Fibroblast of lung (primary cell): ENCODE data around the gene SNRPD3.

Experiments
- EZH2 ChIP-seq: IDR thresholded peaks from 2 replicates; pipeline ENCODE4 v1.5.1; 2012; ENCODE audit warnings: low read length, control low read depth, mild to moderate bottlenecking; ENCODE audit errors: missing control alignments
- TF ChIP-seq, protein P1 (sequence below), 2 donors: IDR thresholded peaks in 1 of 2; conservative IDR thresholded peaks in 1 of 2; 1 replicate in 1 of 2; 2 replicates in 1 of 2; pipeline ENCODE4 v1.5.1; 2011 to 2012; ENCODE audit warnings: low read length in 2 of 2, control low read depth in 1 of 2, inconsistent platforms in 1 of 2, low read depth in 1 of 2, mild to moderate bottlenecking in 1 of 2

DNA sequence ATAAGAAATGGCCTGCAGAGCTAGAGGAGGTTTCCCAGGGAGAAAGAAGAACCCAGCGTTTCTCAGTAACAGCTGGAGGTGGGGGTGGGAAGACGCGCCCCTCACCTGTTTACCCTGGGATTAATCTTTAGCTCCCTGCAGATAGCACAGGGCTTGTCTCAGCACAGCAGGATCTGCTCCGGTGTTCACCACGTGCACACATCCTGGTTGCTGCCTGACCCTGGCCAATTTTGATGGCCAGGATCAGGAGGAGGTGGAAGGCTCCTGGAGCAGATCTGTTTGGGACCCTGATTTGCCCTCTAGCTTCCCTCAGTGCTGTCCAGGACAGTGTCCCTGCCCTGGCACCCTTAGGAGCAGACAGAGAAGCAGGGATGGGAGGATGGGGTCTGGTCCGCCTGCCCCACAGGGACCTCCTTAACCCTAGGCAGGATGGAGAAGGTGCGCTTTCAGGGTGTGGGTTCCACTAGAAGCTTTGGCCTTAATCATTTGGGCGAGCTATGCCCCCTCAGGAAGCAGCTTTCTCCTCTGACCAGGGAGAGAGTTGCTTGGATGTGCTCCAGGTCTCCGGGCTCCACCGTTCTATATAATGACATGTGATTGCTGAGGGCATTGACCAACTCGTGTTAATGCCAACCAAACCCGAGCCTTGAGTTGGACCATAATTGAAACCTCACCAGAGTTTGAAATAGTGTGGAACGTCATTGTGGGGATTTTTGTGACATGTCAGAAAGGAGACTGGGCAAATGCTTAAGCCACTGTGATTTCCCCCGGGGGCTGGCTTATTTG lies 41.4 kb upstream of the SNRPD3 start:
- TF ChIP-seq, protein P1, sequence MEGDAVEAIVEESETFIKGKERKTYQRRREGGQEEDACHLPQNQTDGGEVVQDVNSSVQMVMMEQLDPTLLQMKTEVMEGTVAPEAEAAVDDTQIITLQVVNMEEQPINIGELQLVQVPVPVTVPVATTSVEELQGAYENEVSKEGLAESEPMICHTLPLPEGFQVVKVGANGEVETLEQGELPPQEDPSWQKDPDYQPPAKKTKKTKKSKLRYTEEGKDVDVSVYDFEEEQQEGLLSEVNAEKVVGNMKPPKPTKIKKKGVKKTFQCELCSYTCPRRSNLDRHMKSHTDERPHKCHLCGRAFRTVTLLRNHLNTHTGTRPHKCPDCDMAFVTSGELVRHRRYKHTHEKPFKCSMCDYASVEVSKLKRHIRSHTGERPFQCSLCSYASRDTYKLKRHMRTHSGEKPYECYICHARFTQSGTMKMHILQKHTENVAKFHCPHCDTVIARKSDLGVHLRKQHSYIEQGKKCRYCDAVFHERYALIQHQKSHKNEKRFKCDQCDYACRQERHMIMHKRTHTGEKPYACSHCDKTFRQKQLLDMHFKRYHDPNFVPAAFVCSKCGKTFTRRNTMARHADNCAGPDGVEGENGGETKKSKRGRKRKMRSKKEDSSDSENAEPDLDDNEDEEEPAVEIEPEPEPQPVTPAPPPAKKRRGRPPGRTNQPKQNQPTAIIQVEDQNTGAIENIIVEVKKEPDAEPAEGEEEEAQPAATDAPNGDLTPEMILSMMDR (conservative IDR thresholded peaks at IDR 0.05 in 1 of 2, IDR thresholded peaks at IDR 0.05 in 1 of 2; ENCODE audit: low read depth in 1 of 2, low read length in 2 of 2), result no peak
- TF ChIP-seq EZH2, result no peak
